ENCODE results near the gene NCK2.

NCK2 gene

GRCh38 chr2:105761931-105762515 lies 17.3 kb downstream of the NCK2 start:
- no peak for TF ChIP-seq CTCF (IDR thresholded peaks at IDR 0.05)
- no peaks in the 10 kb centered on the region for H3K9me3 ChIP-seq (ENCODE audit: control insufficient read depth, low read length)
- H2AFZ ChIP-seq = no peak overlapping the region
- no peaks in the 10 kb centered on the region for H3K36me3 ChIP-seq (ENCODE audit: control insufficient read depth, insufficient read depth, low read length)
- no peak overlapping the region for H3K4me3 ChIP-seq (ENCODE audit: low read depth, low read length)
- H3K9ac ChIP-seq = no peak overlapping the region
- no peaks in the 10 kb centered on the region for H3K27me3 ChIP-seq (ENCODE audit: control insufficient read depth, insufficient read depth, low read length)
- H3K27ac ChIP-seq = no peak overlapping the region
- no peak overlapping the region for H3K4me2 ChIP-seq (ENCODE audit: low read length)
- H3K79me2 ChIP-seq = peaks cover 32% of the 10 kb centered on the region
- H3K4me1 ChIP-seq = no peaks in the 10 kb centered on the region

GRCh38 chr2:105763076-105763475 lies 18.4 kb downstream of the NCK2 start:
- Histone ChIP-seq H3K79me2 (peaks cover 32% of the 10 kb centered on the region), H3K27me3 (ENCODE audit: control insufficient read depth, insufficient read depth, low read length) (no peaks in the 10 kb centered on the region), H3K4me3 (ENCODE audit: low read depth, low read length) (no peak overlapping the region), H3K36me3 (ENCODE audit: control insufficient read depth, insufficient read depth, low read length) (no peaks in the 10 kb centered on the region), H2AFZ (no peak overlapping the region), H3K9me3 (ENCODE audit: control insufficient read depth, low read length) (no peaks in the 10 kb centered on the region), H3K27ac (no peak overlapping the region), H3K9ac (no peak overlapping the region), H3K4me2 (ENCODE audit: low read length) (no peak overlapping the region), H3K4me1 (no peaks in the 10 kb centered on the region)
- no peak for TF ChIP-seq CTCF (IDR thresholded peaks at IDR 0.05)

GRCh38 chr2:105764059-105764458 lies 19.3 kb downstream of the NCK2 start:
- Histone ChIP-seq H2AFZ (no peak overlapping the region), H3K4me3 (ENCODE audit: low read depth, low read length) (no peak overlapping the region), H3K79me2 (peaks cover 24% of the 10 kb centered on the region), H3K27me3 (ENCODE audit: control insufficient read depth, insufficient read depth, low read length) (no peaks in the 10 kb centered on the region), H3K36me3 (ENCODE audit: control insufficient read depth, insufficient read depth, low read length) (no peaks in the 10 kb centered on the region), H3K9ac (no peak overlapping the region), H3K27ac (no peak overlapping the region), H3K4me1 (no peaks in the 10 kb centered on the region), H3K9me3 (ENCODE audit: control insufficient read depth, low read length) (no peaks in the 10 kb centered on the region), H3K4me2 (ENCODE audit: low read length) (no peak overlapping the region)
- TF ChIP-seq CTCF (IDR thresholded peaks at IDR 0.05) = no peak

- Histone ChIP-seq H3K4me3 (ENCODE audit: low read depth, low read length) (no peak overlapping the region), H3K27me3 (ENCODE audit: control insufficient read depth, insufficient read depth, low read length) (no peaks in the 10 kb centered on the region), H3K9me3 (ENCODE audit: control insufficient read depth, low read length) (no peaks in the 10 kb centered on the region), H3K79me2 (peaks cover 13% of the 10 kb centered on the region), H3K4me1 (peaks cover 3% of the 10 kb centered on the region), H3K27ac (no peak overlapping the region), H3K9ac (no peak overlapping the region), H3K4me2 (ENCODE audit: low read length) (no peak overlapping the region), H2AFZ (no peak overlapping the region), H3K36me3 (ENCODE audit: control insufficient read depth, insufficient read depth, low read length) (no peaks in the 10 kb centered on the region)
- TF ChIP-seq CTCF (IDR thresholded peaks at IDR 0.05) = no peak
Observed at GRCh38 chr2:105765415-105766299, 20.9 kb downstream of the NCK2 start.
